Astrocyte (in vitro differentiated cells and primary cell): Measurements from ENCODE around the gene WFDC5.

Source experiments
- CTCF ChIP-seq: IDR thresholded peaks from 2 replicates; pipeline ENCODE4 v1.5.1; 2011; ENCODE audit warnings: low read depth, mild to moderate bottlenecking, inconsistent platforms, low read length, moderate library complexity; ENCODE audit not compliant: insufficient read depth
- EZH2 ChIP-seq: IDR thresholded peaks from 2 replicates; pipeline ENCODE4 v1.6.1; 2012; ENCODE audit warnings: mild to moderate bottlenecking, low read length, inconsistent platforms; ENCODE audit not compliant: insufficient read depth

- no peak for TF ChIP-seq CTCF
- no peak for TF ChIP-seq EZH2
Measured at GRCh38 chr20:45128099-45128498, 13.1 kb upstream of the WFDC5 start.
